GM19455 (cell line): Measurements from ENCODE around the gene KLHL15.
"Not testable (repeated sequence)": the region's sequence is repeated elsewhere in the genome, so short reads cannot be mapped to it uniquely, and the experiment has no call there.

Source experiments
- ATAC-seq: cut with Tn5 transposase; IDR thresholded peaks from one replicate; pipeline ENCODE4 v1.9.1; 2021; ENCODE audit not compliant: unreplicated experiment

Gene KLHL15, protein sequence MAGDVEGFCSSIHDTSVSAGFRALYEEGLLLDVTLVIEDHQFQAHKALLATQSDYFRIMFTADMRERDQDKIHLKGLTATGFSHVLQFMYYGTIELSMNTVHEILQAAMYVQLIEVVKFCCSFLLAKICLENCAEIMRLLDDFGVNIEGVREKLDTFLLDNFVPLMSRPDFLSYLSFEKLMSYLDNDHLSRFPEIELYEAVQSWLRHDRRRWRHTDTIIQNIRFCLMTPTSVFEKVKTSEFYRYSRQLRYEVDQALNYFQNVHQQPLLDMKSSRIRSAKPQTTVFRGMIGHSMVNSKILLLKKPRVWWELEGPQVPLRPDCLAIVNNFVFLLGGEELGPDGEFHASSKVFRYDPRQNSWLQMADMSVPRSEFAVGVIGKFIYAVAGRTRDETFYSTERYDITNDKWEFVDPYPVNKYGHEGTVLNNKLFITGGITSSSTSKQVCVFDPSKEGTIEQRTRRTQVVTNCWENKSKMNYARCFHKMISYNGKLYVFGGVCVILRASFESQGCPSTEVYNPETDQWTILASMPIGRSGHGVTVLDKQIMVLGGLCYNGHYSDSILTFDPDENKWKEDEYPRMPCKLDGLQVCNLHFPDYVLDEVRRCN

DNA sequence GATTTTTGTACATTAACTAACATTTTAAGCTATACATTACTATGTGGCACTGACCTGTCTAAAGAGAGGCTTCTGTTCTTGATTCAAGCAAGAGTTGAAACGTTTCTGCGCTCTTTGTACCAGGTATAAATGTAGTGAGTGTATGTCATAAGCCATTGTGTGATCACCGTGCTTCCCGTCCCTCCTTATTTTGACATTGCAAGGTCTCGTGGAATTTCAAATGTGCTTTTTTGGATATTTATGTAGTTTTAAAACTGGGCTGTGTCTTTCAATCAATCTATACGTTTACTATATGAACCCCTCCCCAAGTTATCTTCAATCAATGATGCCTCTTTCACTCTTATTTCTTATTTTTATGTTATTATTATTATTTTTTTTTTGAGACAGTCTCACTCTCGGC, at the start of gene KLHL15:
Gene KLHL15 (minus strand): TSS at position 101 of the 400 bp plus-strand sequence. CDS start 20,493 bp downstream, outside the sequence.
- no peak for ATAC-seq

DNA sequence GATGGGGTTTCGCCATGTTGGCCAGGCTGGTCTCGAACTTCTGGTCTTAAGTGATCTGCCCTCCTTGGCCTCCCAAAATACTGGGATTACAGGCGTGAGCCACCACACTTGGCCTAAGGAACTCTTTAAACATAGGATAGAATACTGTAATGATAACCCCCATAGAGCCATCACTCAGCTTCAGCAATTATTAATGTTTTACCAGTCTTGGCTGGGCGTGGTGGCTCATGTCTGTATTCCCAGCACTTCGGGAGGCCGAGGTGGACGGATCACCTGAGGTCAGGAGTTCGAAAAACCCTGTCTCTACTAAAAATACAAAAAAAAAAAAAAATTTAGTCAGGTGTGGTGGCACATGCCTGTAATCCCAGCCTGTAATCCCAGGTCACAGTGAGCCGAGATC, 42.9 kb upstream of the KLHL15 start:
- ATAC-seq, result no peak

DNA sequence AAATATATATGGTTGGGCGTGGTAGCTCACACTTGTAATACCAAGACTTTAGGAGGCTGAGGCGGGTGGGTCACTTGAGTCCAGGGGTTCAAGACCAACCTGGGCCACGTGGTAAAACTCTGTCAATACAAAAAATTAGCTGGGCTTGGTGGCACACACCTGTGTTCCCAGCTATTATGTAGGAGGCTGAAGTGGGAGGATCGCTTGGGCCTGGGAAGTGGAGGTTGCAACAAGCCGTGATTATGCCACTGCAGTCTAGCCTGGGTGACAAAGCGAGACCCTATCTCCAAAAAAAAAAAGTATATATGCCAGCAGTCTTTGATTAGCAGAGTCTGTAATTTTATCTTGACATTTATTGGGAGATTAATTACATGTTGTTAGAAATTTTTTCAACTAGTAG, 36.5 kb upstream of the KLHL15 start:
- ATAC-seq, result no peak

DNA sequence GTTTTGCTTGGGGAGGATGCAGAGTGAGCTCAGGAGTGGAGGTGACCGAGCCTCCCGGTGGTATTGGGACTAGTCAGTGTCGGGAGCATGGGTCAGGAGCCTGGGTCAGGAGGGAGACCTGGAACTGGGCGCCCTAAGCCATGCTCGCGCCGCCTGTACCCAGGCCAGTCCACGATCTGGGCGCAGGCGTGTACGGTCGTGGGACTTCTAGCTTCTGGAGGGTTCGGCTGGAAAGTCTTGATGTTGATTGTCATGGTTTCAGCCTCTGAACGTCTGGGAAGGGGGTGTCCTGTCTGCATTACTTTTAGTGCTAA, 28.0 kb upstream of the KLHL15 start:
- peak; percentile 18 for ATAC-seq

DNA sequence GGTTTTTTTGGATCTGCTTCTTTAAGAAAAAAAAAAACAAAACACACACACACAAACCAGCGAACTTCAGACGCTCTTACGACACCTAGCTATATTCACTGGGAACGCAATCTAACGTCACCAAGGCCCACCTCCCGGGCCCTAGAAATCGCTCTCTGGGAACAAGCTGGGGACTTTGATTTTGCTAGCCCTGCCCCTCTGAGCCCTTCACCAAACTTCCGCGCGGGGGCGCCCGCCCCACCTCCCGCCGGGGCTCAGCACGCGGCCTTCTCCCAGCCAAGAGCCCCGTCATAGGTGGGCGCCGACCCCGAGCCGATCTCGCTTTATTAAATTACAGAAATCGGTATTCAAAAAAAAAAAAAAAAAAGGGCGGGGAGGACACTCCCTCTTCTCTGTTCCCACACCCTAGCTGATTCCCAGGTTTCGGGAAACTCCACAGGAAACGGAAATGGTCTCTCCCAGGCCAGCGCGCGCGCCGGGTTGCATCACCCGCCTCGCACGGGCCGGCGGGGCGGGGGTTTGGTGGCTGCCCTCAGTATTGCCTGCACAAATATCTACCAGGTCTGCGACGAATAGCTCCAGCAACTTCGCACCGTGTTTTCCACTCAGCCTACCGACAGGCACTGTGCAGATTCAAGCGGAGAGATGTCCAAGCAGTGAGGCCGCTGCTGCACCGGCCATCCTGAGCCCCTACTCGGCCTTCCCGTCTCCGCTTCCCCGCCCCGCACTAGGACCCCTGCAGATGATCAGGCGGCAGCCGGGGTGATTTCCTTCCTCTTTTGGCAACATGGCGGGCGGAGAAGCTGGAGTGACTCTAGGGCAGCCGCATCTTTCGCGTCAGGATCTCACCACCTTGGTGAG, 27.4 kb upstream of the KLHL15 start, which contains the start of gene EIF2S3:
Gene EIF2S3 (plus strand): TSS at position 775 of the 861 bp plus-strand sequence. CDS start 13 bp downstream, at position 788.
- ATAC-seq, result peak; percentile 86

DNA sequence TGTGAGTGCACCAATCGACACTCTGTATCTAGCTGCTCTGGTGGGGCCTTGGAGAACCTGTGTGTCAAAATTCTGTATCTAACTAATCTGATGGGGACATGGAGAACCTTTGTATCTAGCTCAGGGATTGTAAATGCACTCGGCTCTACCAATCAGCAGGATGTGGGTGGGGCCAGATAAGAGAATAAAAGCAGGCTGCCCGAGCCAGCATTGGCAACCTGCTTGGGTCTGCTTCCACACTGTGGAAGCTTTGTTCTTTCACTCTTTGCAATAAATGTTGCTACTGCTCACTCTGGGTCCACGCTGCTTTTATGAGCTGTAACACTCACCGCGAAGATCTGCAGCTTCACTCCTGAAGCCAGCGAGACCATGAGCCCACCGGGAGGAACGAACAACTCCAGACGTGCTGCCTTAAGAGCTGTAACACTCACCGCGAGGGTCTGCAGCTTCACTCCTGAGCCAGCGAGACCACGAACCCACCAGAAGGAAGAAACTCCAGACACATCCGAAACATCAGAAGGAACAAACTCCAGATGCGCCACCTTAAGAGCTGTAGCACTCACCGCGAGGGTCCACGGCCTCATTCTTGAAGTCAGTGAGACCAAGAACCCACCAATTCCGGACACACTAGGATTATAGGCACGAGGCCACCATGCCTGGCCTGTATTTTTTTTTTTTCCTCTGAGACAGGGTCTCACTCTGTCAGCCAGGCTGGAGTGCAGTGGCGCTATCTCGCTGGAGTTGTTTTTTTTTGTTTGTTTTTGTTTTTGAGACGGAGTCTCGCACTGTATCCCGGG, 23.7 kb upstream of the KLHL15 start:
- not testable (repeated sequence) for ATAC-seq

DNA sequence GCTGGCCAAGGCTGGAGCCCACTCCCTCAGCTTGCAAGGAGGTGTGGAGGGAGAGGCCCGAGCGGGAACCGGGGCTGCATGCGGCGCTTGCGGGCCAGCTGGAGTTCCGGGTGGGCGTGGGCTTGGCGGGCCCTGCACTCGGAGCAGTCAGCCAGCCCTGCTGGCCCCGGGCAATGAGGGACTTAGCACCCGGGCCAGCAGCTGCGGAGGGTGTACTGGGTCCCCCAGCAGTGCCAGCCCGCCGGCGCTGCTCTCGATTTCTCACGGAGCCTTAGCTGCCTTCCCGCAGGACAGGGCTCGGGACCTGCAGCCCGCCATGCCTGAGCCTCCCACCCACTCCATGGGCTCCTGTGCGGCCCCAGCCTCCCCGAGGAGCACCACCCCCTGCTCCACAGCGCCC, 22.7 kb upstream of the KLHL15 start:
- not testable (repeated sequence) for ATAC-seq

DNA sequence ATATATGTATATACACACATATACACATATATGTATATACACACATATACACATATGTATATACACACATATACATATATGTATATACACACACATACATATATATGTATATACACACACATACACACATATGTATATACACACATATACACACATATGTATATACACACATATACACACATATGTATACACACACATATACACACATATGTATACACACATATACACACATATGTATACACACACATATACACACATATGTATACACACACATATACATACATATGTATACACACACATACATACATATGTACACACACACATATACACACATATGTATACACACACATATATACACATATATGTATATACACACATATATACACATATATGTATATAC, 19.1 kb upstream of the KLHL15 start:
- ATAC-seq, result not testable (repeated sequence)

DNA sequence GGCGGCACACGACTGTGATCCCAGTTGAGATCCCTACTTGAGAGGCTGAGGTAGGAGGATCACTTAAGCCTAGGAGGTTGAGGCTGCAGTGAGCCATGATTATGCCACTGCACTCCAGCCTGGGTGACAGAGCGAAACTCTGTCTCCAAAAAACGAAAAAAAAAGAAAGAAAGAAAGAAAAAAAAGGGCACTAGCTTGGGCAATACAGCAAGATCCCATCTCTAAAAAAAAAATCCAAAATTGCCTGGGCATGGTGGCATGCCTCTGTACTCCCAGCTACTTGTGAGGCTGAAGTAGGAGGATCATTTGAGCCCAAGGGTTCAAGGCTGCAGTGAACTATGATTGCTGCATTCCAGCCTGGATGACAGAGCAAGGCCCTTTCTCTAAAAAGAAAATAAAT, 10.7 kb upstream of the KLHL15 start:
- no peak for ATAC-seq

DNA sequence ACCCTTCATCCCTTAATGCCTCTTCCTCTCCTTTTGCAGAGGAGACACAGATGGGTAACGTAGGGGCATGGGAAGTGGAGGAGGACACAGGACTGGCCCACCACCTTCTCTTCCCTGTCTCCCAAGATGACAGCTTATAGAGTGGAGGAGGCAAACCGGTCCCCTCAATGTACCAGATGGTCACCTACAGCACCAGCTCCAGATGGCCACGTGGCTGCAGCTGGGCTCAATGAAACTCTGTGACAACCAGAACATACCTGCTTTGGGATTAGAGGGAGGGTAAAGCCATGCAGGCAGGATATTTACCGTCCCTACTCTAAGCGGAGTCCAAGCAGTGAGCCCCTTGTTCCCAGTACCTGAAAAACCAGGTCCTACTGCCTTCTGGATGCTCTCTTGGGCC, 7.5 kb upstream of the KLHL15 start:
- ATAC-seq, result no peak

DNA sequence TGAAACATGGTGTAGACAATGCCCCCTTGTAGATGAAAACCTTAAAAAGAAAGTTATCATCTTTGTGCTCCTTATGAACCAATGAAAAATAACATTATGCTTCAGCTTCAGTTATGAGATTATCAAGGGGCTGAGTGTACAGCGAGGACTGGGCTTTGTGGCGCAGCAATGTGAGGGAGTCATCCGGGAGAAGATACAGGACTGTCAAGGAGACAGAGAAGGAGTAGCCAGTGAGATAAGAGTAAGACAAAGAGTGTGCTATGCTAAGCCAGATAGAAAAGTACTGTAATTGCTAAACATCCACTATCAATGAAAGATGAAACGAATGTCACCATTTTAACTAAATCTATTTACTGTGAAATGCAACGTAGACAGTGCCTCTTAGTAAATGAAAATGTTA, 3.6 kb upstream of the KLHL15 start:
- no peak for ATAC-seq

DNA sequence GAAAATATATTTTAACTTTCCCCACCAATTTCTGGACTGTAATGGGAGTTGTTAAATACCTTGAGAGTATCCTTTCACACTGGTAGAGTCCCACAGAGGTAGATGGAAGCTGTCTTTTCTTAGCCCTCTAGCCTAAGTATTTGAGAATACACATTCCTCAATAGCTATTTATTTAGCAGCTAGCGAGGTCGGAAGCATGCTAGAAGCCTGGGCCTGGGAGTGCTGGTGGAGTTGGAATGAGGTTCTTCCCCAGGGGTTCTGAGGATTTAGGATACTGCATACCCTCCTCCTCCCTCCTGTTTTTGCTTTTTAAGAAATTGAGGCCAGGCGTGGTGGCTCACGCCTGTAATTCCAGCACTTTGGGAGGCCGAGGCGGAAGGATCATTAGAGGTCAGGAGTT, 999 bp upstream of the KLHL15 start:
- ATAC-seq, result no peak

DNA sequence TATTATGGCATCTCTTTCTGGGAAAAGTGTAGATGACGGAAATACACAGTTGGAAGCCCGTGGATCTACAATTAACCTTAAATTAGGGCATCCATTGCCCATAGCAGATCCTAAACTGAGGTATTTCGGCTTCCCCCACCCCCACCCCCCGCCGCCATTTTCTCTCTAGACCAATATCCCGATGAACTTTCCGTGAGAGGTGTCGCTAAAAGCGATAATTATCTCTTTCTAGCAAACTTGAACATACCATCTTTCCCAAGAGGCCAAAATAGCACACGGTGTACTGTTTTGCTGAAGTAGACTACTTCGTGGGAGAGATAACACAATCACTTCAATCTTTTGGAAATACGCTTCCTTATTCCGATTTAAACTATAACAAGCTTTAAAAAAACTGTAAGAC, 554 bp downstream of the KLHL15 start:
- no peak for ATAC-seq

DNA sequence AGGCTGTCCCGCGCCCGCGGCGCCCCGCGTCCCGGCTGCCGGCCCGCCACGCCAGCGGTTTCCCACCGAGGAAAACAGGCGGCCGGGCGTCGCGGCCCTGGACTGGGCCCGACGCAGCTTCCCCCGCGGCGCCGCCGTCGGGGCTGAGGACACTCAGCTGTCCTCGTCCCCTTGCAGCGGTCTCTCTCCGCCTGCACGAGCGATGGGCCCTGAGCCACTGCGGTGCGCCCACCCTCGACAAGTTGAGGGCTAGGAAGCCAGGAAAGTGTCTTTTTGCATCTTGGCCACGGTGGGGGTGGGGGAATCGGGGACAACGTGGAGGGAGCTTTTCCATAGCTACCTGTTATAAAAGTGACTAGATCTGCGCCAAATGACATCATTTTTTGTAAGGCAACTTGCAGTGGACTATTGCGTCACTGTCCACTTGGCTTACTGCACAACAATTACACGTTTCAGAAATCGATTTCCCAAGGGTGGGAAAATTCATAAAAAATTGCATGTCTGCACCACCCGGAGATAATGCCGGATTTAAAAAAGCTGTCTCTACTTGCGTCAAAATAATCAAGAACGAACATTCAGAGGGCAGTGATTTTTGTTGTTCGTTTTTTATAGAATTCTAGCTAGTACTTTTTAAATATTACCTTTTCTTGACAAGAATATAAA, 1.1 kb downstream of the KLHL15 start:
- peak; percentile 33 for ATAC-seq

DNA sequence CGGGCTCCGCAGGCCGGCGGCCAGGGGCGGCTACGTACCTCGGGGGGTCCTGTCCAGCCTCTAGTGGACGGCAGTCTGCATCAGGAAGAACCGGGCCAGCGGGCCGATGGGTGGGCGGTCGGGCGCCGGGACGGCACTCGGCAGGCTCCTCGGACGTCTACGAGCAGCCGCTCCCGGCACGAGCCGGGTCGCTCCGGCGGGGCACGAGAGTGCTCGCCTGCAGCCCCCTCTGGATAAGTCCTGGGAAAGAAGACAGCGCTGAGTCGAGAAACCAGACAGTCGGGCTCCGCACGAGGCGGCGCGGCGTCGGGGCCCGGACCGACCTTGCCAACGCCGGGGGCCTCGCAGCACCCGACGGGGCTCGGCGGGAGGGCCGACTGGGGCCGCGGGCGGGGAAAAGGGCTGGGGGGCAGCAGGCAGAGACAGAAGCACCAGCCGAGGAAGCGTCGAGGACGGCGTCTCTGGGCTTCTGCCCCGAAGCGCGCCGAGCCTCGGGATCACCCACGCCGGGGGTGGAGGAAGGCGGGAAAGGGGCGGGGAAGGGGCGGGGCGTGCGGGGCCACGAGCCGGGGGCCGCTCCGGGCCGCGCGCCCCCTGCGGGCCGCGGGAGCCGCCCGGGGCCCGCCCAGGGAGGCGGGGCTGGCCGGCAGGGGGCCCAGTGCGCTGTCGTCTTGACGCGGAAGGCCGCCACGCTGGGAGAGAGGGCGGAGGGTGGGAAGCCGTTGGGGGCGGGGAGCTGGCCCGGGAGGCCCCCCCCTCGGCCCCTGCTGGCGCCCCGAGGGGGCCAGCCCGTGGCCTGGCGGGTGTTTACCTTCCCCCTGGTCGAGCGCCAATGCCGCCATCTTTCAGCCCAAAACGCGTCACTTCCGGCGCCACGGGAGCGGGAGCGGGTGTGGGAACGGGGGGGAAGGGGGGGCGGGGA, 1.9 kb downstream of the KLHL15 start:
- peak; percentile 84 for ATAC-seq

DNA sequence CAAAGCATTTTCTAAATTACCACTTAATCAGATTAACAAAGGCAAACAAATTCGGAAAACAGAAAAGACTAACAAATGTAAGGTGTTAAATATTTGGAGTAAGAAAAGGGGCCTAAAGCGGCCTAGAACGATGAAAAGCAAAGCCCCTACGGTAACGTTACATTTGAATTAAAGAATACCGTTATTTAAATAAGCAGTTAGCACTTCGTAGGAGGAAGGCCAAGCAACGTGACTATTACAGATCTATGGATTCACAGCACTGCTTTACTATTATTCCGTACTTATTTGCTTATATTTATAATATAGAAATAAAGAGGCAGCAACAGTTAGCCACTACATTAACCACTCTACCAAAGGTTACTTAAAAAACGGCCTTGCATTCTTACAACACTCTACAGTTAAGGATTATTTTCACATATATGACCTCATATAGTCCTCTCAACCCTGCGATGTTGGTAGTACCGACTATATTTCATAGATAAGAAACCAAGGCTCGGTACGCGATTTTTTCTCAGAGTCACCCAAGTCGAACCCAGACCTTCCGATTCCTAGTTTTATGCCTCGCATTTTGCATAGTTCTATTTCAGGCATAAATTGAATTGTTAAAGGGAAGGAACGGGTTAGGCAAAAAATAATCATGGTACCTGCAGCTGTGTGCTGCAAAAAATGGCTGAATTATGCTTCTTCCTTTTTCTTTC, 2.9 kb downstream of the KLHL15 start:
- peak; percentile 6 for ATAC-seq

DNA sequence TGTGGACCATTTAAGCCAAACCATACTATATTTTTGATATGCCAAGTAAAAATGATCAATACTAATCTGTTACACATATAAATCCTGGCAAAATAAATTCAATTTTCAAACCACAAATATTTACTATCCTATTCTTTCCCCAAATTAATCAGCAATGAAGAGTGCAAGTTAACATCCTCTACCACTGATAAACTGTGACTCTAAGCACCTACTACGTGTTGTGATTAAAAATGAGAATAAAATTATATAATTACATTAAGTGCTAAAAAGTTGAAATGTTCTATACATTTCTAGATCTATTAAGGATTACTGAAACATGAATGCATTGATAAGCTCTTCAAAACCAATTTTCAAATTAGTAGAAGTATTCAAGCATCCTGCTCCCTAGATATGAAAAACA, 3.4 kb downstream of the KLHL15 start:
- ATAC-seq, result no peak

DNA sequence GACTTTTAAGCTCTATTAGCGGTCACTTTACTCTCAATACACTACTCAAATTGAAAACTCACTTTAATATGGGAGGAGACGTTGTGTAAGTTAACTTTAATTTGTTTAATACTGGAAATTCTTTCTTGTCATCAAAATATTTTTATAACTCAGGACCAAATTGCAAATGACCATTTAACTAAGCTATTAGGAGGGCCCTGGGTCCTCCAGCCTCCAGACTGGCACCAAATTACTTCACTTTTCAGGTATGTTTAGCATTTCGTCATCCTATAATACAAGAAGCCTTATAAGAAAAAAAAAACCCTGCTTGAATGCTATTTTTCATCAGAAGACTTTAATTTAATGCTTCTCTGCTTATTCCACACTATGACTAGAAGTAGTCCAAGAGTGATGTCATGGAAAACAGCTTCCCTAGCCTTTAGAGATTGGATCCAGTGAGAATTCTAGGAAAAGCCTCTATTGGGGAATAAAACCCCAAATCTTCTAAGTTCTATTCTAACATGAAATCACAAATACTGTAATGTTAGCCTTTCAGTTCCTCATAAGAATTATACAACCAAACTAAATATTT, 6.6 kb downstream of the KLHL15 start:
- no peak for ATAC-seq
